ENCODE data around the gene GRM5. TPM values are rescaled to one million over a fixed set of nuclear protein-coding genes. Genes with fewer than 3 reads are reported as not detected.

The GRM5 gene
- total RNA-seq, 1 donor from 2014 or later, result not detected

DNA sequence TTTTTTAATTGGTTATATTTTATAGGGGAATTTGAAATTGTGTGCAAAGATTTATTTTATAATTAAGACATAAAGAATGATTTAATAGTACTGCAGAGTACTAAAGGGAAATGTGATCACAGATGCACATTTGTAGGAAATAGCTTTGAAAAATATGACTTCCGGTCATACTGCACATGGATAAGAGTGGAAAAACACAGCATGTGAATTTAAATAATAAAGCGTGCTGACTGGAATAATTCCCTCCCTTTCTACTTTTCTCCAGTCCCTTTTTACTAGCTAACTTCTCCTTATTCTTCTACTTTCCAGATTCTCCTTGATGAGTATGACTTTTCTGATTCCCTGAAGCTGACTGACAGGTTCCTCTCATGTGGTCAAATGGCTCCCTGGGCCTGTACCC is 489.9 kb downstream of the GRM5 start:
- no peaks in the 10 kb centered on the region for H3K4me1 Mint-ChIP-seq (ENCODE audit: low read depth, unreplicated experiment)
- DNase-seq, result no peak
- H3K27ac Mint-ChIP-seq (ENCODE audit: unreplicated experiment), result no peak overlapping the region
- no peak for TF ChIP-seq CTCF (IDR thresholded peaks at IDR 0.05; ENCODE audit: partially characterized antibody, unreplicated experiment)
- no peaks in the 10 kb centered on the region for H3K36me3 Mint-ChIP-seq (ENCODE audit: unreplicated experiment)
- no peak overlapping the region for H3K4me3 Mint-ChIP-seq (ENCODE audit: unreplicated experiment)
- H3K27me3 Mint-ChIP-seq (ENCODE audit: unreplicated experiment), result no peaks in the 10 kb centered on the region
- no peaks in the 10 kb centered on the region for H3K9me3 Mint-ChIP-seq (ENCODE audit: unreplicated experiment)

GRCh38 chr11:88569342-88569741 is 496.4 kb downstream of the GRM5 start:
- no peak for DNase-seq
- Mint-ChIP-seq H3K4me1 (ENCODE audit: low read depth, unreplicated experiment) (no peaks in the 10 kb centered on the region), H3K4me3 (ENCODE audit: unreplicated experiment) (no peak overlapping the region), H3K9me3 (ENCODE audit: unreplicated experiment) (no peaks in the 10 kb centered on the region), H3K27me3 (ENCODE audit: unreplicated experiment) (no peaks in the 10 kb centered on the region), H3K36me3 (ENCODE audit: unreplicated experiment) (no peaks in the 10 kb centered on the region), H3K27ac (ENCODE audit: unreplicated experiment) (no peak overlapping the region)
- TF ChIP-seq CTCF (IDR thresholded peaks at IDR 0.05; ENCODE audit: partially characterized antibody, unreplicated experiment), result no peak

- Mint-ChIP-seq H3K27ac (ENCODE audit: unreplicated experiment) (no peak overlapping the region), H3K9me3 (ENCODE audit: unreplicated experiment) (no peaks in the 10 kb centered on the region), H3K27me3 (ENCODE audit: unreplicated experiment) (no peaks in the 10 kb centered on the region), H3K36me3 (ENCODE audit: unreplicated experiment) (no peaks in the 10 kb centered on the region), H3K4me1 (ENCODE audit: low read depth, unreplicated experiment) (no peaks in the 10 kb centered on the region), H3K4me3 (ENCODE audit: unreplicated experiment) (no peak overlapping the region)
- no peak for TF ChIP-seq CTCF (IDR thresholded peaks at IDR 0.05; ENCODE audit: partially characterized antibody, unreplicated experiment)
- DNase-seq, result no peak
Observed at GRCh38 chr11:88555829-88556202, 510.0 kb downstream of the GRM5 start.

DNA sequence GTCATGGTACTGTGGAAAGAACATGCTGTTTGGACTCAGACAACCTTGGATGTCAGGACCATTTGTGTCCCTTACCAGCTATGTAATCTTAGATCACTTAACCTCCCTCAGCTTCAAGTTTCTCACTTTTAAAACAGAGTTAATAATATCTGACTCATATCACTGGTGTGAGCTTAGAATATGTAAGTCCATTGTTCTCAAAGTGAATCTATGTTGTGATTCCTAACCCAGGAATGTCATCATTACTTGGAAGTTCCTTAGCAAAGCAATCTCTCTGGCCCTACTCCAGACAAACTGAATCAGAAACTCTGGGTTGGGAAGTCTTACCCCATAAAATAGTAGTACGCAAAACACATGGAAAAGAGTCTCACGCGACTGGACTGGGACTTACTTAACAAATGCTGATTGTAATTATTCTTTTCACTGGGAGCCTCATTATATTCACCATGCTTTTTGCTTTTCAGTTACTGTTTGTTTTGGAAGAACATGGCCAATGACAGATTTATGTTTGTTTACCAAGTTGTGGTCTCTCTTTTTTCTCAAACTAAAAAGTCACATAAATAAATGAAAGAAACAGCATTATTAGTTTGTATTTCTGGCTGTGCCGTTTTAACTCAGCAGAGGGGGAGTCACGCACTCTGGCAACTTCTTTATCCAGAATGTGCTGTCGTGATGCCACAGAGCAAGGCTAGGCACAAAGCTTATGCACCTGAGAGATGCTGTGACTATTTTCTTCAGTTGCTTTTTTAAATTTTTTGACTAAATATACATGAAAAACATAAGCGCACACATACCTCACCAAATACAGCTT is 510.6 kb downstream of the GRM5 start:
- Mint-ChIP-seq H3K27ac (ENCODE audit: unreplicated experiment) (no peak overlapping the region), H3K27me3 (ENCODE audit: unreplicated experiment) (no peaks in the 10 kb centered on the region), H3K9me3 (ENCODE audit: unreplicated experiment) (no peaks in the 10 kb centered on the region), H3K36me3 (ENCODE audit: unreplicated experiment) (no peaks in the 10 kb centered on the region), H3K4me1 (ENCODE audit: low read depth, unreplicated experiment) (no peaks in the 10 kb centered on the region), H3K4me3 (ENCODE audit: unreplicated experiment) (no peak overlapping the region)
- TF ChIP-seq CTCF (IDR thresholded peaks at IDR 0.05; ENCODE audit: partially characterized antibody, unreplicated experiment), result no peak
- no peak for DNase-seq

DNA sequence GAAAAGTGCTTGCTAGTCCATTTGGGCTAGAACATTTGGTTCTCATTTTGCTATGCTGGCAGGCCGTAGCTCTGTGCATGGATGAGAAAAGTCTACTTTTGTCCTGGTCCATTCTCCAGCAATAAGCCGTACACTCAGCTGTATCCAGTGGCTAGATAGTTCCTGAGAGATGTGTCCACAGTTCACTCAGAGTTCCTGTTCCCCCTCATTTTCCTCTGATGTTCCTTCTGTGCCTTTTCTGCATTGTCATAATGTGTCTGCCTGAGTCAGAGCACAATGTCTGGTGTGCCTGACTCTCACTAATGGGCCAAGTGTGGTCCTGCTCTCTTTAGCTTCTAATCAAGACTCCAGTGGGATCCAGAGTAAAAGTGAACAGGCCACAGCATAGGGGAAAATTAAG is 512.6 kb downstream of the GRM5 start:
- H3K4me1 Mint-ChIP-seq (ENCODE audit: low read depth, unreplicated experiment), result no peaks in the 10 kb centered on the region
- H3K36me3 Mint-ChIP-seq (ENCODE audit: unreplicated experiment), result no peaks in the 10 kb centered on the region
- H3K27ac Mint-ChIP-seq (ENCODE audit: unreplicated experiment), result no peak overlapping the region
- H3K4me3 Mint-ChIP-seq (ENCODE audit: unreplicated experiment), result no peak overlapping the region
- no peaks in the 10 kb centered on the region for H3K27me3 Mint-ChIP-seq (ENCODE audit: unreplicated experiment)
- no peak for DNase-seq
- no peaks in the 10 kb centered on the region for H3K9me3 Mint-ChIP-seq (ENCODE audit: unreplicated experiment)
- no peak for TF ChIP-seq CTCF (IDR thresholded peaks at IDR 0.05; ENCODE audit: partially characterized antibody, unreplicated experiment)

All from glutamatergic neuron (in vitro differentiated cells).